Left ventricle myocardium inferior (tissue), 1 donor: ENCODE data around the gene SHISA7. TPM values are rescaled to one million over a fixed set of nuclear protein-coding genes. Genes with fewer than 3 reads are reported as not detected.
A peak's percentile ranks its signal among the peaks of the same experiment; 100 is the strongest.

Experiments
- DNase-seq: peaks from one replicate; pipeline ENCODE4 v3.0.0-alpha.2; 2020
- H3K27ac ChIP-seq: fragments of 200-600 bp; replicated peaks from 2 replicates; pipeline ENCODE4 v1.8.0; 2021
- H3K27me3 ChIP-seq: fragments of 200-600 bp; 2 replicates; pipeline ENCODE4 v1.8.0; 2021; ENCODE audit warnings: low read depth
- H3K36me3 ChIP-seq: fragments of 200-600 bp; 2 replicates; pipeline ENCODE4 v1.8.0; 2021
- H3K4me1 ChIP-seq: fragments of 200-600 bp; 2 replicates; pipeline ENCODE4 v1.8.0; 2021
- H3K4me3 ChIP-seq: fragments of 200-600 bp; 2 replicates; pipeline ENCODE4 v1.8.0; 2021; ENCODE audit warnings: mild to moderate bottlenecking, moderate library complexity
- H3K9me3 ChIP-seq: fragments of 200-600 bp; replicated peaks from 2 replicates; pipeline ENCODE4 v1.8.0; 2021
- CTCF ChIP-seq: fragments of 200-600 bp; IDR thresholded peaks from 2 replicates; pipeline ENCODE4 v1.8.0; 2021; ENCODE audit warnings: antibody characterized with exemption, mild to moderate bottlenecking, borderline replicate concordance
- intact Hi-C: fragments of 100-400 bp; cut with micrococcal nuclease; formaldehyde crosslinking; loops from one replicate; pipeline ENCODE4 v1.11.0; 2022
- total RNA-seq: library from RNA; stranded (reverse); fragmentation: NEBNext Ultra II Directional; extraction: Animal tissue kit (Norgen Biotek cat#: 25700); gene quantifications from one replicate; pipeline ENCODE4 v1.2.1, GENCODE V29; 2021
- donor health status: DM: no; HTN: yes; CAD: no; lungs with severe emphysema.

The SHISA7 gene
- total RNA-seq, 1 donor from 2014 or later, result not detected

GRCh38 chr19:55479045-55479444, 35.9 kb upstream of the SHISA7 start:
- no peak overlapping the region for H3K27ac ChIP-seq
- intact Hi-C loops, result no loop called here
- no peak for DNase-seq

GRCh38 chr19:55478364-55478763, 35.3 kb upstream of the SHISA7 start:
- H3K4me1 ChIP-seq, result peaks cover 38% of the 10 kb centered on the region
- DNase-seq, result no peak
- H3K4me3 ChIP-seq, result no peak overlapping the region
- no peak for TF ChIP-seq CTCF
- H3K27me3 ChIP-seq, result no peaks in the 10 kb centered on the region
- no peaks in the 10 kb centered on the region for H3K9me3 ChIP-seq
- H3K36me3 ChIP-seq, result peaks cover 19% of the 10 kb centered on the region
- intact Hi-C loops, result no loop called here
- no peak overlapping the region for H3K27ac ChIP-seq

More at GRCh38 chr19:55479045-55479444, 35.9 kb upstream of the SHISA7 start:
- no peaks in the 10 kb centered on the region for H3K9me3 ChIP-seq
- H3K27me3 ChIP-seq, result no peaks in the 10 kb centered on the region
- H3K36me3 ChIP-seq, result peaks cover 25% of the 10 kb centered on the region
- peaks cover 45% of the 10 kb centered on the region for H3K4me1 ChIP-seq
- H3K4me3 ChIP-seq, result no peak overlapping the region
- no peak for TF ChIP-seq CTCF

GRCh38 chr19:55477905-55478304, 34.8 kb upstream of the SHISA7 start:
- H3K4me3 ChIP-seq, result peak overlapping the region; percentile 73
- intact Hi-C loops, result no loop called here
- no peak overlapping the region for H3K27ac ChIP-seq
- DNase-seq, result no peak
- H3K36me3 ChIP-seq, result peaks cover 14% of the 10 kb centered on the region
- peaks cover 34% of the 10 kb centered on the region for H3K4me1 ChIP-seq
- no peak for TF ChIP-seq CTCF
- no peaks in the 10 kb centered on the region for H3K27me3 ChIP-seq
- no peaks in the 10 kb centered on the region for H3K9me3 ChIP-seq

- no peaks in the 10 kb centered on the region for H3K9me3 ChIP-seq
- H3K27ac ChIP-seq, result peak within 1 kb of the TSS; percentile 97
- peak; percentile 99 for DNase-seq
- intact Hi-C loops, result no loop called here
- H3K4me3 ChIP-seq, result peak within 1 kb of the TSS; percentile 73
- no peaks in the 10 kb centered on the region for H3K36me3 ChIP-seq
- no peaks in the 10 kb centered on the region for H3K27me3 ChIP-seq
- no peak for TF ChIP-seq CTCF
- H3K4me1 ChIP-seq, result peaks cover 33% of the 10 kb centered on the region
Measured at GRCh38 chr19:55476100-55476775, 33.1 kb upstream of the SHISA7 start, which contains the start of gene ZNF628. Gene ZNF628 (plus strand): TSS chr19:55476617. CDS start chr19:55479911, 3,294 bp downstream.

- intact Hi-C loops, result no loop called here
- H3K4me1 ChIP-seq, result peaks cover 30% of the 10 kb centered on the region
- H3K36me3 ChIP-seq, result no peaks in the 10 kb centered on the region
- H3K4me3 ChIP-seq, result no peak overlapping the region
- TF ChIP-seq CTCF, result no peak
- no peaks in the 10 kb centered on the region for H3K9me3 ChIP-seq
- H3K27ac ChIP-seq, result no peak overlapping the region
- H3K27me3 ChIP-seq, result no peaks in the 10 kb centered on the region
- no peak for DNase-seq
Measured at GRCh38 chr19:55474269-55475265, 31.5 kb upstream of the SHISA7 start.
